H1 (cell line): ENCODE measurements around the gene PIGC. TPM values are rescaled to one million over a fixed set of nuclear protein-coding genes. Genes with fewer than 3 reads are reported as not detected.

Experiments used
- CTCF ChIA-PET: fragments of 300-600 bp; sonication (Branson Sonifier 250); formaldehyde crosslinking; loops from one replicate; lab custom pipeline; 2021; ENCODE audit not compliant: partially characterized antibody; lab: Charles Lee
- POLR2A ChIA-PET: fragments of 300-600 bp; sonication (Branson Sonifier 250); formaldehyde crosslinking; loops from one replicate; lab custom pipeline; 2021; ENCODE audit warnings: inconsistent platforms; ENCODE audit not compliant: partially characterized antibody; lab: Charles Lee
- DNase-seq, 2 experiments: peaks; one replicate each; pipeline versions ENCODE4 v3.0.0 to v3.0.0-alpha.2; 2010 to 2022; ENCODE audit warnings: low spot score in 2 of 2, low read depth in 1 of 2, mixed read lengths in 1 of 2
- FAIRE-seq: peaks from 2 replicates; lab custom pipeline; 2011; peaks lifted over from hg19 to GRCh38; lab: Jason Lieb, UNC
- H2AFZ ChIP-seq: 2 replicates; pipeline ENCODE4 v1.8.1; 2012; ENCODE audit warnings: low read length, inconsistent platforms
- H2AK5ac ChIP-seq: 2 replicates; pipeline ENCODE4 v1.6.1; 2013; ENCODE audit warnings: low read depth, low read length
- H2BK120ac ChIP-seq: replicated peaks from 2 replicates; pipeline ENCODE3; 2013; ENCODE audit warnings: low read depth, low read length, inconsistent platforms
- H2BK12ac ChIP-seq: 2 replicates; pipeline ENCODE4 v1.6.1; 2013; ENCODE audit warnings: low read depth, low read length
- H2BK15ac ChIP-seq: 2 replicates; pipeline ENCODE4 v1.6.1; 2013; ENCODE audit warnings: low read length
- H2BK20ac ChIP-seq: 2 replicates; pipeline ENCODE4 v1.6.1; 2013; ENCODE audit warnings: low read length
- H2BK5ac ChIP-seq: 2 replicates; pipeline ENCODE4 v1.6.1; 2013; ENCODE audit warnings: low read depth, low read length
- H3K14ac ChIP-seq: 2 replicates; pipeline ENCODE4 v1.6.1; 2013; ENCODE audit warnings: inconsistent platforms; ENCODE audit not compliant: insufficient read length
- H3K18ac ChIP-seq: 2 replicates; pipeline ENCODE4 v1.6.1; 2013; ENCODE audit warnings: low read length; ENCODE audit errors: extremely low read depth
- H3K23ac ChIP-seq: 2 replicates; pipeline ENCODE4 v1.6.1; 2013; ENCODE audit warnings: inconsistent platforms; ENCODE audit not compliant: insufficient read length
- H3K23me2 ChIP-seq: 2 replicates; pipeline ENCODE4 v1.6.1; 2013; ENCODE audit warnings: low read depth, low read length
- H3K27ac ChIP-seq: 2 replicates; pipeline ENCODE4 v1.6.1; 2011; ENCODE audit warnings: low read depth, low read length, inconsistent platforms
- H3K27me3 ChIP-seq, 4 experiments: replicated peaks in 1 of 4; 1 replicate in 1 of 4; 2 replicates in 3 of 4; pipeline versions ENCODE4 v1.6.1 to v1.8.1; 2011 to 2013; ENCODE audit warnings: low read length in 3 of 4, mild to moderate bottlenecking in 3 of 4, inconsistent platforms in 2 of 4, mixed read lengths in 2 of 4, moderate library complexity in 1 of 4; ENCODE audit not compliant: control insufficient read depth in 3 of 4, insufficient read depth in 3 of 4; ENCODE audit errors: extremely low read depth in 1 of 4
- H3K36me3 ChIP-seq, 4 experiments: 2 replicates each; pipeline versions ENCODE4 v1.6.1 to v1.8.1; 2011 to 2013; ENCODE audit warnings: mild to moderate bottlenecking in 4 of 4, low read length in 3 of 4, moderate library complexity in 2 of 4, control low read depth in 1 of 4, inconsistent platforms in 1 of 4; ENCODE audit not compliant: insufficient read depth in 4 of 4, control insufficient read depth in 2 of 4
- H3K4ac ChIP-seq: replicated peaks from 2 replicates; pipeline ENCODE3; 2013; ENCODE audit warnings: low read length, low read depth, mixed read lengths, inconsistent platforms; ENCODE audit not compliant: insufficient read length
- H3K4me1 ChIP-seq, 4 experiments: replicated peaks in 1 of 4; 1 replicate in 1 of 4; 2 replicates in 3 of 4; pipeline versions ENCODE4 v1.6.1 to v1.8.1; 2011 to 2013; ENCODE audit warnings: low read length in 3 of 4, inconsistent platforms in 2 of 4, mixed read lengths in 1 of 4; ENCODE audit not compliant: insufficient read depth in 4 of 4, control insufficient read depth in 3 of 4
- H3K4me2 ChIP-seq, 2 experiments: 2 replicates each; pipeline versions ENCODE4 v1.6.1 to v1.8.1; 2011 to 2013; ENCODE audit warnings: low read depth in 2 of 2, low read length in 2 of 2, control low read depth in 1 of 2, inconsistent platforms in 1 of 2, mild to moderate bottlenecking in 1 of 2; ENCODE audit not compliant: insufficient read depth in 1 of 2
- H3K4me3 ChIP-seq, 4 experiments: fragments of 200-600, 300-600 bp in 1 of 4; sonication (generic), shearing (Covaris generic), sonication (Bioruptor Twin) in 1 of 4; 2 replicates each; pipeline versions ENCODE4 v1.5.1 to v1.8.1; 2011 to 2016; ENCODE audit warnings: low read length in 4 of 4, low read depth in 3 of 4, control low read depth in 2 of 4, inconsistent platforms in 2 of 4, mild to moderate bottlenecking in 2 of 4, mixed read lengths in 1 of 4, moderate library complexity in 1 of 4; ENCODE audit not compliant: insufficient read depth in 2 of 4; ENCODE audit errors: extremely low read depth in 1 of 4
- H3K56ac ChIP-seq: replicated peaks from 2 replicates; pipeline ENCODE3; 2013; ENCODE audit warnings: low read depth, mild to moderate bottlenecking, mixed read lengths, low read length, inconsistent platforms; ENCODE audit not compliant: insufficient read length
- H3K79me1 ChIP-seq: 2 replicates; pipeline ENCODE4 v1.6.1; 2013; ENCODE audit warnings: low read depth, low read length, control low read depth
- H3K79me2 ChIP-seq, 2 experiments: 2 replicates each; pipeline versions ENCODE4 v1.6.1 to v1.8.1; 2012 to 2013; ENCODE audit warnings: low read length in 2 of 2, mild to moderate bottlenecking in 2 of 2, inconsistent platforms in 1 of 2; ENCODE audit not compliant: insufficient read depth in 2 of 2, control insufficient read depth in 1 of 2
- H3K9ac ChIP-seq, 4 experiments: replicated peaks in 1 of 4; 1 replicate in 1 of 4; 2 replicates in 3 of 4; pipeline versions ENCODE4 v1.6.1 to v1.8.1; 2011 to 2013; ENCODE audit warnings: low read depth in 3 of 4, low read length in 3 of 4, control low read depth in 2 of 4, mild to moderate bottlenecking in 2 of 4, moderate library complexity in 2 of 4, inconsistent platforms in 1 of 4; ENCODE audit errors: extremely low read depth in 1 of 4
- H3K9me3 ChIP-seq, 2 experiments: 2 replicates each; pipeline versions ENCODE4 v1.6.1 to v1.8.1; 2012 to 2013; ENCODE audit warnings: mild to moderate bottlenecking in 2 of 2, moderate library complexity in 2 of 2, control low read depth in 1 of 2, inconsistent platforms in 1 of 2, low read depth in 1 of 2, low read length in 1 of 2, mixed read lengths in 1 of 2; ENCODE audit not compliant: insufficient read depth in 2 of 2
- H4K20me1 ChIP-seq, 2 experiments: replicated peaks in 1 of 2; 2 replicates each; pipeline versions ENCODE3 to v1.8.1; 2011 to 2013; ENCODE audit warnings: inconsistent platforms in 2 of 2, low read length in 2 of 2, mild to moderate bottlenecking in 1 of 2; ENCODE audit not compliant: insufficient read depth in 2 of 2, control insufficient read depth in 1 of 2
- H4K5ac ChIP-seq: 2 replicates; pipeline ENCODE4 v1.6.1; 2013; ENCODE audit warnings: low read length, low read depth, mixed read lengths, inconsistent platforms; ENCODE audit not compliant: insufficient read length
- H4K8ac ChIP-seq: 2 replicates; pipeline ENCODE4 v1.8.0; 2013; ENCODE audit warnings: mild to moderate bottlenecking, moderate library complexity, low read length, inconsistent platforms; ENCODE audit not compliant: insufficient read depth; ENCODE audit errors: extremely low read depth
- H4K91ac ChIP-seq: replicated peaks from 2 replicates; pipeline ENCODE3; 2013; ENCODE audit warnings: low read length, mixed read lengths, inconsistent platforms; ENCODE audit not compliant: insufficient read length
- ASH2L ChIP-seq: fragments of 200-600, 300-600 bp; sonication (generic); IDR thresholded peaks from one replicate; pipeline ENCODE4 v1.7.1; 2017; ENCODE audit warnings: low read length
- CHD1 ChIP-seq: IDR thresholded peaks from 2 replicates; pipeline ENCODE4 v1.6.1; 2012; ENCODE audit warnings: low read depth, low read length, improper control_type of control experiment
- CREB1 ChIP-seq: IDR thresholded peaks from 2 replicates; pipeline ENCODE4 v1.6.1; 2012; ENCODE audit warnings: inconsistent platforms
- EZH2 ChIP-seq: fragments of 200-600 bp; sonication (generic); IDR thresholded peaks from 2 replicates; pipeline ENCODE4 v1.7.1; 2012; ENCODE audit warnings: low read depth, mild to moderate bottlenecking, moderate library complexity, low read length, inconsistent platforms; ENCODE audit not compliant: severe bottlenecking
- HDAC2 ChIP-seq, 2 experiments: fragments of 300-600 bp in 1 of 2; sonication (generic) in 1 of 2; IDR thresholded peaks; 2 replicates each; pipeline ENCODE4 v1.6.1; 2011 to 2012; ENCODE audit warnings: low read depth in 2 of 2, low read length in 2 of 2, mild to moderate bottlenecking in 2 of 2, moderate library complexity in 2 of 2, borderline replicate concordance in 1 of 2, inconsistent platforms in 1 of 2
- POU5F1 ChIP-seq: IDR thresholded peaks from 2 replicates; pipeline ENCODE4 v1.6.1; 2011; ENCODE audit warnings: low read depth, mild to moderate bottlenecking, low read length, moderate library complexity
- RXRA ChIP-seq: IDR thresholded peaks from 2 replicates; pipeline ENCODE4 v1.6.1; 2011; ENCODE audit warnings: low read depth, mild to moderate bottlenecking, low read length, moderate library complexity; ENCODE audit not compliant: insufficient read depth
- SAP30 ChIP-seq: fragments of 300-600 bp; sonication (generic); IDR thresholded peaks from 2 replicates; pipeline ENCODE4 v1.7.1; 2012; ENCODE audit warnings: low read length, moderate library complexity, mild to moderate bottlenecking, inconsistent platforms; ENCODE audit not compliant: insufficient read depth, insufficient replicate concordance
- SP2 ChIP-seq: IDR thresholded peaks from 2 replicates; pipeline ENCODE4 v1.6.1; 2012; ENCODE audit warnings: mild to moderate bottlenecking, low read length, inconsistent platforms
- WGBS, 2 experiments: shearing (Covaris generic) in 1 of 2; methylation state at CpG; one replicate each; pipeline versions ENCODE4 v1.1.6 to v1.1.7; 2013 to 2015; ENCODE audit warnings: low lambda C conversion rate in 2 of 2, mixed read lengths in 2 of 2, inconsistent platforms in 1 of 2, low coverage in 1 of 2, missing lambda C conversion rate in 1 of 2; ENCODE audit not compliant: insufficient replicate concordance in 2 of 2, insufficient coverage in 1 of 2, insufficient read length in 1 of 2; ENCODE audit errors: extremely low coverage in 1 of 2, missing lambda C conversion rate in 1 of 2; 5-methylcytosine and 5-hydroxymethylcytosine counted together
- polyA plus RNA-seq, 7 experiments: library from polyadenylated mRNA; depleted of rRNA in 3 of 7; stranded (reverse) in 5 of 7; unstranded in 2 of 7; fragments of >200 nt in 5 of 7; fragments of 200-250 nt in 2 of 7; gene quantifications; 1 replicate in 5 of 7; 2 replicates in 1 of 7; 4 replicates in 1 of 7; pipeline versions ENCODE4 v1.2.1 to v1.2.3, GENCODE V29; 2011 to 2013; ENCODE audit warnings: missing spikeins in 2 of 7, mixed read lengths in 2 of 7
- total RNA-seq: library from RNA; stranded (reverse); fragmentation: NEBNext Ultra II Directional; extraction: Animal tissue kit (Norgen Biotek cat#: 25700); gene quantifications from 2 replicates; pipeline ENCODE4 v1.2.1, GENCODE V29; 2021

Gene PIGC
- total and polyA plus RNA-seq, 2 of the 8 experiments (the other 6 are each of a cell fraction or from before 2014, with no cell fraction given), result 21.0 to 39.3 TPM

GRCh38 chr1:172470149-172470548, 26.3 kb upstream of the PIGC start:
- 91% methylated on average over 2 of the region's 2 CpGs; no CpG with 5 or more reads in 1 of the 2 experiments for WGBS, 2 experiments
- Histone ChIP-seq H3K9me3 (no peaks in the 10 kb centered on the region), H2BK5ac (no peak overlapping the region), H4K20me1 (no peaks in the 10 kb centered on the region), H3K14ac (no peak overlapping the region), H4K8ac (no peak overlapping the region), H4K5ac (no peak overlapping the region), H3K4me3 (no peak overlapping the region), H3K18ac (no peak overlapping the region), H3K79me1 (no peaks in the 10 kb centered on the region), H3K4me2 (no peak overlapping the region), H3K56ac (no peak overlapping the region), H2BK120ac (no peak overlapping the region), H3K23me2 (no peaks in the 10 kb centered on the region; the same call in 1 of the 2 replicates), H3K4ac (no peak overlapping the region), H3K27me3 (no peaks in the 10 kb centered on the region), H2BK12ac (no peak overlapping the region), H3K79me2 (no peaks in the 10 kb centered on the region), H3K23ac (no peak overlapping the region), H3K36me3 (no peaks in the 10 kb centered on the region), H2AFZ (no peak overlapping the region), H3K9ac (no peak overlapping the region), H3K27ac (no peak overlapping the region), H2BK20ac (no peak overlapping the region), H2BK15ac (no peak overlapping the region), H2AK5ac (no peak overlapping the region), H3K4me1 (no peaks in the 10 kb centered on the region), H4K91ac (no peak overlapping the region)
- TF ChIP-seq CREB1 (no peak), ASH2L (no peak), EZH2 (no peak), SAP30 (no peak), CHD1 (no peak), SP2 (no peak), HDAC2 (IDR thresholded peaks at IDR 0.05; ENCODE audit: borderline replicate concordance in 1 of 2, low read depth in 2 of 2, low read length in 2 of 2) (no peak), RXRA (no peak), POU5F1 (no peak)
- no peak for FAIRE-seq
- DNase-seq, result no peak
- POLR2A ChIA-PET, result no interaction called here
- CTCF ChIA-PET, result no interaction called here
